Neural progenitor cell (in vitro differentiated cells): ENCODE data around the gene YARS1. TPM values are rescaled to one million over a fixed set of nuclear protein-coding genes. Genes with fewer than 3 reads are reported as not detected.

Experiments used
- DNase-seq: peaks from one replicate; pipeline ENCODE4 v3.0.0-alpha.2; 2016; ENCODE audit warnings: low spot score
- H2AFZ ChIP-seq: fragments of 200-600 bp; sonication (generic); replicated peaks from 2 replicates; pipeline ENCODE4 v1.6.1; 2016; ENCODE audit warnings: antibody characterized with exemption
- H3F3A ChIP-seq: fragments of 200-600 bp; sonication (generic); 2 replicates; pipeline ENCODE4 v1.6.1; 2016; ENCODE audit warnings: antibody characterized with exemption, low read depth
- H3K27ac ChIP-seq: fragments of 200-600 bp; sonication (generic); 2 replicates; pipeline ENCODE4 v1.5.1; 2016; ENCODE audit warnings: mild to moderate bottlenecking
- H3K27me3 ChIP-seq: fragments of 200-600 bp; sonication (generic); 2 replicates; pipeline ENCODE4 v1.6.1; 2016; ENCODE audit warnings: mild to moderate bottlenecking, moderate library complexity
- H3K36me3 ChIP-seq: fragments of 200-600 bp; sonication (generic); 2 replicates; pipeline ENCODE4 v1.5.1; 2016
- H3K4me1 ChIP-seq: fragments of 200-600 bp; sonication (generic); 2 replicates; pipeline ENCODE4 v1.6.1; 2016; ENCODE audit warnings: mixed run types
- H3K4me2 ChIP-seq: fragments of 200-600 bp; sonication (generic); 2 replicates; pipeline ENCODE4 v1.6.1; 2016
- H3K4me3 ChIP-seq: fragments of 200-600 bp; sonication (generic); 2 replicates; pipeline ENCODE4 v1.5.1; 2016
- H3K79me2 ChIP-seq: fragments of 200-600 bp; sonication (generic); 2 replicates; pipeline ENCODE4 v1.6.1; 2016; ENCODE audit warnings: low read depth
- H3K9ac ChIP-seq: fragments of 200-600 bp; sonication (generic); 2 replicates; pipeline ENCODE4 v1.6.1; 2016
- H3K9me3 ChIP-seq: fragments of 200-600 bp; sonication (generic); 2 replicates; pipeline ENCODE4 v1.5.1; 2016; ENCODE audit warnings: low read depth
- H4K20me1 ChIP-seq: fragments of 200-600 bp; sonication (generic); 2 replicates; pipeline ENCODE4 v1.6.1; 2016; ENCODE audit warnings: low read depth
- H3K27ac Mint-ChIP-seq: 3 replicates; pipeline ENCODE4 v1.8.0; 2021; ENCODE audit warnings: mixed read lengths
- H3K27me3 Mint-ChIP-seq: 2 replicates; pipeline ENCODE4 v1.8.0; 2022; ENCODE audit warnings: low read depth, mild to moderate bottlenecking, inconsistent platforms, moderate library complexity, mixed read lengths; ENCODE audit not compliant: insufficient read depth
- H3K36me3 Mint-ChIP-seq: 3 replicates; pipeline ENCODE4 v1.8.0; 2021; ENCODE audit warnings: mixed read lengths
- H3K4me1 Mint-ChIP-seq: 3 replicates; pipeline ENCODE4 v1.8.0; 2021; ENCODE audit warnings: mixed read lengths
- H3K4me3 Mint-ChIP-seq: 3 replicates; pipeline ENCODE4 v1.8.0; 2021; ENCODE audit warnings: mild to moderate bottlenecking, moderate library complexity, mixed read lengths
- H3K9me3 Mint-ChIP-seq: 3 replicates; pipeline ENCODE4 v1.8.0; 2020; ENCODE audit warnings: mixed read lengths
- EZH2 ChIP-seq: fragments of 200-600 bp; sonication (generic); IDR thresholded peaks from 2 replicates; pipeline ENCODE4 v1.6.1; 2017; ENCODE audit warnings: antibody characterized with exemption, mild to moderate bottlenecking, moderate library complexity
- EZH2phosphoT487 ChIP-seq: fragments of 200-600 bp; sonication (generic); IDR thresholded peaks from 2 replicates; pipeline ENCODE4 v1.6.1; 2017; ENCODE audit warnings: antibody characterized with exemption
- total RNA-seq: library from RNA; depleted of rRNA; stranded (reverse); fragments of >200 nt; gene quantifications from 2 replicates; pipeline ENCODE4 v1.2.3, GENCODE V29; 2015; ENCODE audit warnings: low replicate concordance
- TF ChIP-seq, protein P1 (sequence below): fragments of 200-600 bp; sonication (generic); IDR thresholded peaks from 2 replicates; pipeline ENCODE4 v1.5.1; 2017; ENCODE audit warnings: antibody characterized with exemption, mild to moderate bottlenecking

YARS1 gene
- total RNA-seq, 1 donor from 2014 or later = 38.2 TPM

DNA sequence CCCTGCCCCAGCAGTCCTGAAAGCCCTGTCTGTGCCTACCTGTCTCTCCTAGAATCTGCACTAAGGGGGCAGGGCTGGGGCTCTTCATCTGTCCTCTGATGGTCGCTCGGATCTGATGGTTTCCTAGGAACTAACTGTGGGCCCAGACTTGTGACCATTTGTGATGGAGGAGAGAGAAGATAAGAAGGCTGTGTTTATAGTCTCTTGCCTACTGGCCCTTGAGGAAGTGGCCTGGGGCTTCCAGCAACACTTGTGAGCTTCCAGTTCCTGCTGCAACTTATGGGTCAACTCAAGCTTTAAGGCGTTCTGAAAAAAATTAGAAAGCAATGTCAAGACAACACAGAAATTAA is 61.4 kb downstream of the YARS1 start:
- Histone ChIP-seq H3K4me3 (peak overlapping the region; percentile 82), H3K9ac (no peak overlapping the region), H3K27ac (peak overlapping the region; percentile 26), H3K4me1 (peaks cover 33% of the 10 kb centered on the region), H3K79me2 (peaks cover 67% of the 10 kb centered on the region), H3K36me3 (no peaks in the 10 kb centered on the region), H2AFZ (no peak overlapping the region), H3F3A (peaks cover 38% of the 10 kb centered on the region), H3K9me3 (no peaks in the 10 kb centered on the region), H4K20me1 (peaks cover 56% of the 10 kb centered on the region), H3K27me3 (no peaks in the 10 kb centered on the region), H3K4me2 (peak overlapping the region; percentile 90)
- H3K9me3 Mint-ChIP-seq = no peaks in the 10 kb centered on the region
- no peak for DNase-seq
- peaks cover 2% of the 10 kb centered on the region for H3K27me3 Mint-ChIP-seq
- H3K4me3 Mint-ChIP-seq = peak overlapping the region; percentile 96
- no peak overlapping the region for H3K27ac Mint-ChIP-seq
- H3K36me3 Mint-ChIP-seq = no peaks in the 10 kb centered on the region
- peaks cover 46% of the 10 kb centered on the region for H3K4me1 Mint-ChIP-seq
- TF ChIP-seq, protein P1, sequence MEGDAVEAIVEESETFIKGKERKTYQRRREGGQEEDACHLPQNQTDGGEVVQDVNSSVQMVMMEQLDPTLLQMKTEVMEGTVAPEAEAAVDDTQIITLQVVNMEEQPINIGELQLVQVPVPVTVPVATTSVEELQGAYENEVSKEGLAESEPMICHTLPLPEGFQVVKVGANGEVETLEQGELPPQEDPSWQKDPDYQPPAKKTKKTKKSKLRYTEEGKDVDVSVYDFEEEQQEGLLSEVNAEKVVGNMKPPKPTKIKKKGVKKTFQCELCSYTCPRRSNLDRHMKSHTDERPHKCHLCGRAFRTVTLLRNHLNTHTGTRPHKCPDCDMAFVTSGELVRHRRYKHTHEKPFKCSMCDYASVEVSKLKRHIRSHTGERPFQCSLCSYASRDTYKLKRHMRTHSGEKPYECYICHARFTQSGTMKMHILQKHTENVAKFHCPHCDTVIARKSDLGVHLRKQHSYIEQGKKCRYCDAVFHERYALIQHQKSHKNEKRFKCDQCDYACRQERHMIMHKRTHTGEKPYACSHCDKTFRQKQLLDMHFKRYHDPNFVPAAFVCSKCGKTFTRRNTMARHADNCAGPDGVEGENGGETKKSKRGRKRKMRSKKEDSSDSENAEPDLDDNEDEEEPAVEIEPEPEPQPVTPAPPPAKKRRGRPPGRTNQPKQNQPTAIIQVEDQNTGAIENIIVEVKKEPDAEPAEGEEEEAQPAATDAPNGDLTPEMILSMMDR = no peak
- TF ChIP-seq EZH2phosphoT487 = no peak
- no peak for TF ChIP-seq EZH2

DNA sequence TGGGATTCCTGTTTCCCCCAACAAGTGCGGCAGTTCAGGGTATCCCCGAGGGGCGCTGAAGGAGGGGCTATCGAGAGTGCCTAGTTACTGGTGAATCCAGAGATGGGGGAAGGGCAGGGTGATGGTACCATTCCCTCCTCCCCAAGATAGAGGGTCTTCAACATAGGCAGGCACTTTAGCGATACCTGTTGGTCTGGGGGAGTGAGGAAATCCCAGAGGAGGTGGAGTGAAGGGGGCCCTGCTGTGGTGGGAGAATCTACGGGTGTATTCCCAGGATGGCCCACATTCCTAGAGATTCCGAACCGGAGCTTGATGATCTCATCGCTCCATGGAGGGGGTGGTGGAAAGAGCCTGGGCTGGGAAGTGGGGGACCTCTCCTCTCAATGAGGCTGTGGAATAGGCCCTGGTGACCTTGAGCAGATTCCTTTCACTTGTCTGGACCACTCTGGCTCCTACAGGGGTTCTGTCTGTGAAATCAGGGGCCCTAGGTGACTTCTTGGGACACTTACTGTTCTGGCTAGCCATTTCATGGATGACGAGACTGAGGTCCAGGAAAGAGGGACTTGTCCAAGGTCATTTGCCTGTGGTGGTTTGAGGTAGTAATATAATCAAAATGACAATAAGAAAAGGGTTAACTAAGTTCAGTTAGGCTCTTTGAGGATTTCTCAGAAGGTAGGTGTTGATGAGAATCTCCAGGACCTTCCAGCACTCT is 61.9 kb downstream of the YARS1 start:
- Histone ChIP-seq H3K9me3 (no peaks in the 10 kb centered on the region), H3K27ac (peak overlapping the region; percentile 26), H2AFZ (no peak overlapping the region), H3K36me3 (no peaks in the 10 kb centered on the region), H3K27me3 (no peaks in the 10 kb centered on the region), H3K4me3 (peak overlapping the region; percentile 82), H3K4me1 (peaks cover 30% of the 10 kb centered on the region), H4K20me1 (peaks cover 50% of the 10 kb centered on the region), H3K79me2 (peaks cover 61% of the 10 kb centered on the region), H3F3A (peaks cover 38% of the 10 kb centered on the region), H3K9ac (peak overlapping the region; percentile 39), H3K4me2 (peak overlapping the region; percentile 90)
- Mint-ChIP-seq H3K4me3 (peak overlapping the region; percentile 96), H3K27me3 (peaks cover under 1% of the 10 kb centered on the region), H3K27ac (peak overlapping the region; percentile 74), H3K36me3 (no peaks in the 10 kb centered on the region), H3K9me3 (no peaks in the 10 kb centered on the region), H3K4me1 (peaks cover 43% of the 10 kb centered on the region)
- no peak for TF ChIP-seq EZH2phosphoT487
- TF ChIP-seq EZH2 = no peak
- TF ChIP-seq, protein P1 = no peak
- no peak for DNase-seq

DNA sequence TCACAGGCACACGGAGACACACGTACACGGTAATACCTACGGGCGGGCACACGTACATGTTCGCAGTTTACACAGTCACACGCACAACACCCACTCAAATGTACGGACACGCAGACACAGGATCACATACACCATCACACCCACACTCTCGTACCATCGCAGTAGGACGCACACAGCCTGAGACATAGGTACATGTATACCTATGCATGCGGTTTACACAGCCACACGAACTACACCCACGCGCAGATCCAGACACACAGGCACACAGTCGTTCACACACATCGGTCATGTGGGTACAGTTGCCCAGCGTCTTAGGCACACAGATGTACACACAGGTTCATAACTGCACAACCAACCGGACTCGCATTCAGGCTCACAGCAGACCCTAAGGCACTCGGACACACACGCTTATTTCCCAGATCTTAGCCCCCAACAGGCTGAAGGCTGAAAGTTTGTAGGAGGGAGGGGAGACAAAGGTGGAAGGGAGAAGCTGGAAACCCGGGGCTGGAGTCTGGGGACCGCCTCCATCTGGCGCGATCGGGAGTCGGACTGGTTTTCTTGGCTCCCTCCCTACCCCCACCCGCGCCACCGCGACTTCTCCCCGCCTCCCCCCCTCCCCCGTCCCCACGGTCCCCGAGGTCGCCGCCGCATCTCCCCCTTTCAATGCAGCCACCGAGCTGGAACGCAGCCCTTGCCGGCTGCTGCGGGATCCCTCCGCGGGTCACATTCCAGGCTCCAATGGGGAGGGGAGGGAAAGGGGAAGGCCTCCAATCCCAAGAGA is 62.7 kb downstream of the YARS1 start:
- Mint-ChIP-seq H3K27ac (peak overlapping the region; percentile 97), H3K9me3 (no peaks in the 10 kb centered on the region), H3K4me3 (peak overlapping the region; percentile 96), H3K27me3 (no peaks in the 10 kb centered on the region), H3K36me3 (no peaks in the 10 kb centered on the region), H3K4me1 (peaks cover 36% of the 10 kb centered on the region)
- peak overlapping the region; percentile 26 for H3K27ac ChIP-seq
- H3K79me2 ChIP-seq = peaks cover 54% of the 10 kb centered on the region
- H3K36me3 ChIP-seq = no peaks in the 10 kb centered on the region
- H3K4me3 ChIP-seq = peak overlapping the region; percentile 82
- peak overlapping the region; percentile 7 for H3K9ac ChIP-seq
- TF ChIP-seq EZH2 (no peak), EZH2phosphoT487 (no peak)
- TF ChIP-seq, protein P1 = no peak
- H3K4me2 ChIP-seq = peak overlapping the region; percentile 90
- peak; percentile 93 for DNase-seq
- H3F3A ChIP-seq = peaks cover 38% of the 10 kb centered on the region
- H4K20me1 ChIP-seq = peaks cover 43% of the 10 kb centered on the region
- peaks cover 23% of the 10 kb centered on the region for H3K4me1 ChIP-seq
- H3K27me3 ChIP-seq = no peaks in the 10 kb centered on the region
- peak overlapping the region; percentile 23 for H2AFZ ChIP-seq
- H3K9me3 ChIP-seq = no peaks in the 10 kb centered on the region
